HCEC 1CT (cell line): ENCODE results near the gene ANTKMT.
"Not testable (repeated sequence)": the region's sequence is repeated elsewhere in the genome, so short reads cannot be mapped to it uniquely, and the experiment has no call there.

Experiments
- DNase-seq: peaks from one replicate; pipeline ENCODE4 v3.0.0-alpha.2; 2017

The ANTKMT gene

DNA sequence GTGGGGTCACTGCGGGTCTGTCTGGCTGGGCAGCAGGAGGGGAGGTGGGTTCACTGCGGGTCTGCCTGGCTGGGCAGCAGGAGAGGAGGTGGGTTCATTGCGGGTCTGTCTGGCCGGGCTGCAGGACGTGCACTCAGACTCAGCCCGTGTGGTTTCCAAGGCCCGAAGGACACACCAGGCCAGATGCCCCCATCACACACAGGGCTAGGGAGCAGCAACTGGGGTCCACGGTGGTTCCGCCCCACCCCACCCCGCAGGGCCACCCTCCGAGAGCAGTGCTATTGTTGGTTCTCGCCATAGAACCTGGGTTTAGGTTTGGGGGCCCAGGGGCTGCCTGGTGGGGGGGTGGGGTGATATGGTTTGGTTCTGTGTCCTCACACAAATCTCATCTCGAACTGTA is 25.7 kb downstream of the ANTKMT start:
- DNase-seq: no peak

- no peak for DNase-seq
These were observed 27.2 kb downstream of the ANTKMT start for GRCh38 chr16:747978-748746.

- DNase-seq: peak; percentile 67
These were observed 28.1 kb downstream of the ANTKMT start for GRCh38 chr16:749010-749409.

GRCh38 chr16:750485-750884 is 29.5 kb downstream of the ANTKMT start:
- no peak for DNase-seq

- no peak for DNase-seq
These were observed 30.4 kb downstream of the ANTKMT start for GRCh38 chr16:751152-752006.

DNA sequence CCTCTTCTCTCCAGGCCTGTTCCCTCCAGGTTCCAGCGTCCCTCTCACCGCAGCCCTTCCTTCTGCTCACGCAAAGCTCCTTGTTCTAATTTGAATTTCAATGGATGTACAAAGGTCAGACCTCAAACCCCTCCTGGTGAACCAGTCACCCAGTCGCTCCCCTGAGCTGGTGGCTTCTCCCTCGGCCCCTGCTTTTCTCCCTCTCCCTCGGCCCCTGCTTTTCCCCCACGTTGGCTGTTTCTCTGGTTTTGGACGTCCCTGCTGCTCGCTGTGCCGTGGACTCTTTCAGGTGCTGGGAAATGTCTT is 31.0 kb downstream of the ANTKMT start:
- DNase-seq: no peak

DNA sequence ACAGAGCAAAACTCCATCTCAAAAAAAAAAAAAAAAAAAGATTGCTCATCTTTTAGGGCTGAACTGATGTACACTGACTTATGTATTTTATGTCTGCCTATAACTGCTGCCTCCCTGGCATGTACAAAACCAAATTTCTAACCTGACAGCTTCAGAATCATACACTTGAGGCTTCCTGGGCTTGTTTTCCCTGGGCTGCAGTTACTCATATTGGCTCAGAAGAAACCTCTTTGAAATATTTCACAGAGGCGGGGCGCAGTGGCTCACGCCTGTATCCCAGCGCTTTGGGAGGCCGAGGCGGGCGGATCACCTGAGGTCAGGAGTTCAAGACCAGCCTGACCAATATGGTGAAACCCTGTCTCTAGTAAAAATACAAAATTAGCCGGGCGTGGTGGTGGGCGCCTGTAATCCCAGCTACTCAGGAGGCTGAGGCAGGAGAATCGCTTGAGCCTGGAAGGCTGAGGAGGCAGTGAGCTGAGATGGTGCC is 33.2 kb downstream of the ANTKMT start:
- not testable (repeated sequence) for DNase-seq

DNA sequence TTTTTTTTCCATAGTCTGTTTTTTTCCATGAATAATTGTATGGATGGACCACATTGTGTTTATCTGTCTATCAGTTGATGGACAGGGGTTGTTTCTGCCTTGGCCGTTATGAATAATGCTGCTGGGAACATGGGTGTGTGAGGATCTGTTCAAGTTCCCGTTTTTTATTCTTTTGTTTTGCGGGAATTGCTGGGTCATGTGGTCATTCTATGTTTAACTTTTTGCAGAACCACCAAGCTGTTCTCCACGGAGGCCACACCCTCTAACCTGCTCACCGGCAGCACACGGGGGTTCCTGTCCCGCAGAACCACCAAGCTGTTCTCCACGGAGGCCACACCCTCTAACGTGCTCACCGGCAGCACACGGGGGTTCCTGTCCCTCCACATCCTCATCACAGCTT is 33.7 kb downstream of the ANTKMT start:
- DNase-seq: no peak

DNA sequence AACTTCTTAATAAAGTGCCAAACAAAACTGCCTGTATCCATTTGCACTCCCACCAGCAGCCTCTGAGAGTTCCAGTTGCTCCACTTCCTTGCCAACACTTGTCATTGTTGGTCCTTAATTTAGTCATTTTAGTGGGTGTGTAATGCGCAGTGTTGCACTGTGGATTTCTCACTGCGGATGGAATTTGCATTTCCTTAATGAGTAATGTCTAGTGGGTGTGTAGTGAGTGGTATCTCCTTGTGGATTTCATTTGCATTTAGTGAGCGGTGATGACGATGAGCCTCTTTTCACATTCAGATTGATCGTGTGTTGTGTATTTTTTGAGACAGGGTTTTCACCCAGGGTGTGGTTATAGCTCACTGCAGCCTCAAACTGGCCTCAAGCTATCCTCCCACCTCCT is 35.5 kb downstream of the ANTKMT start:
- no peak for DNase-seq

GRCh38 chr16:759110-759910 is 38.4 kb downstream of the ANTKMT start:
- DNase-seq: no peak

DNA sequence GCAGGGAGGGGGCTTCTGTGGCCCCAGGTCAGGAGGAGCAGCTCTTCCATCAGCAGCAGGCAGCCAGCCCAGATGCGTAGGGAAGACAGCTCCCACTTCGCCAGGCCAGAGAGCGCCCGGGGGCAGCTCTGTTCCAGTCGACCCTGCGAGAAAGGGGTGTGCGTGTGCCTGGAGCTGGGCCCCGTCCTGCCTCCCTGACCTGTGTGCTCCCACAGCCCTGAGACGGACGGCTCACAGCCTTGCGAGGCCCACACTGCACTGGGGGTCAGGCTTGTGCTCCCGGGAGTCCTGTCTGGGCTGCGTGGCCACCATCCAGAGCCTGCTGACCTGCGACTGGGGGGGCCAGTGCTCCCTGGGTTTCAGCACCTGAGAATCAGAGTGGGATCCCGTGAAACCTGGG is 39.1 kb downstream of the ANTKMT start:
- no peak for DNase-seq

GRCh38 chr16:760545-761343 is 39.8 kb downstream of the ANTKMT start, which contains the start of gene MSLN:
TSS of gene MSLN (plus strand) at chr16:760734. CDS start at chr16:762681, 1,947 bp downstream.
- DNase-seq: no peak

- no peak for DNase-seq
These were observed 40.9 kb downstream of the ANTKMT start for GRCh38 chr16:761625-762513.

DNA sequence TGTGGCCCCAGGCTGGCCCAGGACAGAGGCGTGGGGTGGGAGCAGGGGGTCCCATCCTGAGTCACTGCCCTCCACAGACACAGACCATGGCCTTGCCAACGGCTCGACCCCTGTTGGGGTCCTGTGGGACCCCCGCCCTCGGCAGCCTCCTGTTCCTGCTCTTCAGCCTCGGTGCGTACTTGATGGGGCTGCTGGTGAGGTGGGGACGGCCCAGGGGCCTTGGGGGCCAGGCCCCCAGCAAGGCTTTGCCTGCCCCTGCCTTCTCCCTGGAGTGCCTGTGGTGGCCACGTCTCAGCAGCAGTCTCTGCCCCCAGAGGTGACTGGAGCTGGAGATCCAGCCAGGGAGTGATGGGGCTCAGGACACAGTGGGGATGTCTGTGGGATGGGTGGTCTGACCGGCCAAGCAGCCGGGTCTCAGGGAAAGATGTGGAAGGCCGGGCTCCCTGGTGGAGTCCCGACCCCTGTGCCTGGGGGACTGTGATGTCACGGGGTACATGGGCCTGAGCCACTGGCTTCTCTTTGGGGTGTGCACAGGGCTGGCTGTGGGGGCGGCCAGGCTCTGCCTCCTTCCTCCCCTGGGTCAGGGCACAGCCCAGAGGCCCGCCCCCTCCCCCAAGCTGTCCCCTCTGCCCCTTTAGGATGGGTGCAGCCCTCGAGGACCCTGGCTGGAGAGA is 41.8 kb downstream of the ANTKMT start:
- no peak for DNase-seq

GRCh38 chr16:763369-764183 is 42.6 kb downstream of the ANTKMT start:
- DNase-seq: no peak

DNA sequence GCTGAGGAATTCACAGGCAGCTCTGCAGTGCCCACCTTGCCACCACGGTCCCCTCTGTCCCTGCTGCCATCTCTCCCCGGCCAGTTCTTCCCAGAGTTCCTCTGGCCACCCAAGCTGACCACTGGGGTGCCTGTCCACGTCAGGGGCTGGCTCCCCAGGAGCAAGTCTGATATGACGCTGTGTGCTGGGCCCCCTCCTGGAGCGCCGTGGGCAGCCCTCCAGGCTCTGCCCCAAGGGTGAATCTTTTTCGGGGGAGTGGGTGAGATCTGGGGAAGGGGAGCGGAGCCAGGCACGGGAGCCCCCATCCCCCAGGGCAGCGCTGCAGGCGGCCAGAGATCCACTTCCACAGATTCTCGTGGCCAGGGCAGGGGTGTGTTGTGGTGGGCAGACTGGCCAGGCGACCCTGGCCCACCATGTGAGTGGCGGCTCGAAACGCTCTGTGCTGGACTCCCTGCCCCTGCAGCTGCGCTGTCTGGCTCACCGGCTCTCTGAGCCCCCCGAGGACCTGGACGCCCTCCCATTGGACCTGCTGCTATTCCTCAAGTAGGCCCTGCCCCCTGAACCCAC is 43.3 kb downstream of the ANTKMT start:
- no peak for DNase-seq

DNA sequence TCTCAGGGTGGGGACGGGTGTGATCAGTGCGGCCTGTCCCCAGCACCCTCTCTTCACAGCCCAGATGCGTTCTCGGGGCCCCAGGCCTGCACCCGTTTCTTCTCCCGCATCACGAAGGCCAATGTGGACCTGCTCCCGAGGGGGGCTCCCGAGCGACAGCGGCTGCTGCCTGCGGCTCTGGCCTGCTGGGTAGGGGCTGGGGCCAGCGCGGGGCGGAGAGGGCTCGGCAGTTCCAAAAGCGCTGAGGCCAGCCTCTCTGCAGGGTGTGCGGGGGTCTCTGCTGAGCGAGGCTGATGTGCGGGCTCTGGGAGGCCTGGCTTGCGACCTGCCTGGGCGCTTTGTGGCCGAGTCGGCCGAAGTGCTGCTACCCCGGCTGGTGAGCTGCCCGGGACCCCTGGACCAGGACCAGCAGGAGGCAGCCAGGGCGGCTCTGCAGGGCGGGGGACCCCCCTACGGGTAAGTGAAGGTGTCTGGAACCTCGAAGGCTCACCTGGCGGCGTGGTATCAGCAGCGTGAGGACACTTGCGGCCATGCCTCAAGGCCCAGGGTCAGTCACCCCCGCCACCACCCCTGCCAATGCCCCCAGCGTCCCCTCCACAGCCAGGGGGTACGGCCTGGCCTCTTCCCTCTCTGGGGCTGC is 44.0 kb downstream of the ANTKMT start:
- no peak for DNase-seq

GRCh38 chr16:765488-765865 is 44.5 kb downstream of the ANTKMT start:
- DNase-seq: no peak
